HG02571 (cell line): ENCODE data around the gene SMYD5.

Source experiments
- ATAC-seq: cut with Tn5 transposase; IDR thresholded peaks from one replicate; pipeline ENCODE4 v1.9.1; 2021; ENCODE audit warnings: mild to moderate bottlenecking, moderate library complexity; ENCODE audit not compliant: unreplicated experiment

SMYD5 gene

DNA sequence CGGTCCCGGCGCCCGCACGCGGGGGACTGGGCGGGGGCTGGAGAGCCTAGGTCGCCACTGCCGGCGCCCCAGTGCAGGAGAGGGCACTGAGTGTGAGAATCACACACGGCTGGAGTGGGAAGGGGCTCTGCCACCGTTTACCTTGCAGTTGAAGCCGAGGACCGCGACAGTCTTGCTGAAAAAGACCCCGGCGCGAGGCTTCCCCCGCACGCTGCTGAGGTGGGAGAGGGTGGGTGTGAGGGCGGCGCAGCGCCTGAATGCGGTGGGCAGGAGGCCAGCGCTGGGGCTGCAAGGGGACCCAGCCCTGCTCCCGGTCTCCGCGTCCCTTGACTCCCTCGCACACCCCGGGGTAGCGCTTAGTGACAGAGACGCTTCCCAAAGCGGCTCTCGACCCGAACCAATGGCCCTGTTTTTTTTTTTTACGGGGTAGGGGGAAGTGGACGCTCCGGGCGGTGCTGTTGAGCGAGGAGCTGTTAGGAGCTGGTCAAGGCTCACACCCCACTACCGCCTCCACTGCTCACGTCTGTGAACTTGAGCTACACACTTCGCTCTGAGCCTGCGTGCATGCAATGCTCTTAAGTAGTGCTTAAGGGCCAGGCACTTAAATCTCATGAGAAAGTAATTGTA is 10.9 kb upstream of the SMYD5 start:
- no peak for ATAC-seq

DNA sequence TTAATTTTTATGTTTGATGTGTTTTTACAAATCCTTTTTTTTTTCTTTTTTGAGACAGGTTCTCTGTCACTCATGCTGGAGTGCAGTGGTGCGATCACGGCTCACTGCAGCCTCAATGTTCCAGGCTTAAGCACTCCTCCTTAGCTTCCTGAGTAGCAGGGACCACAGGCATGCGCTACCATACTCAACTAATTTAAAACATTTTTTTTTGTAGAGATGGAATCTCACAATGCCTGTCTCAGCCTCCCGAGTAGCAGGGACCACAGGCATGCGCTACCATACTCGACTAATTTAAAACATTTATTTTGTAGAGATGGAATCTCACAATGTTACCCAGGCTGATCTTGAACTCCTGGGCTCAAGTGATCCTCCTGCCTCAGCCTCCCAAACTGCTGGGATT is 8.4 kb upstream of the SMYD5 start:
- no peak for ATAC-seq

DNA sequence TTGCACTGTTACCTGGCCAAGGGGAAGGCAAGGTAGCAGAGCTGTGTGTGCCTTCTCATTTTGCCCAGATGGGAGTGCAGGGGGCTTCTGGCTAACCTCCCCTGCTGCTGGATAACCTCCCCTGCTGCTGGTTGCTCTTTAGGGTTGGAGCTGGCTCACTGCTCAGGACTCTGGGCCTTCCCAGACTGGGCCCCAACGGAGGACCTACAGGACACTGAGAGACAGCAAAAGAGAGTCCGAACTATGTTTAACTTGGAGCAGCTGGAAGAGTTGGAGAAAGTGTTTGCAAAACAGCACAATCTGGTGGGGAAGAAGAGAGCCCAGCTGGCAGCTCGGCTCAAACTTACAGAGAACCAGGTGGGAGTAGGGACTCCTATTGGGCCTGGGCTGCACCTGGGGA is 5.8 kb upstream of the SMYD5 start:
- ATAC-seq = no peak

DNA sequence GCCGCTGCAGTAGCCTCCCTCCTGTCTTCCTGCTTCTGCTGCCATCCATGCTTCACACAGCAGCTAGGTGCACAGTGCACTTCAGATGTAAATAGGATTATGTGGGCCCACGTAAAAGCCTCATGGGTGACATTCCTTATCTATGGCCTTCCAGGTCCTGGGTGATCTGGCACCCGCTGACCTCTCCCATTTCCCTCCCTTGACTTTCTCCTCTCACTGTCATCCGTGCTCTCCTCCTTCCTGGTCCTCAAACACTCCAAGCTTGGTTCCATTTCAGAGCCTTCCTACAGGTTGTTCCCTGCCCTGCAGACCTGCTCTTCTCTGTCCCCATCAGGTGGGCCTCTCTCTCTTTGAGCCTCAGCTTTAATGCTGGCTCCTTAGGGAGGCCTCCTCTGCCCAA is 4.0 kb upstream of the SMYD5 start:
- ATAC-seq = no peak

DNA sequence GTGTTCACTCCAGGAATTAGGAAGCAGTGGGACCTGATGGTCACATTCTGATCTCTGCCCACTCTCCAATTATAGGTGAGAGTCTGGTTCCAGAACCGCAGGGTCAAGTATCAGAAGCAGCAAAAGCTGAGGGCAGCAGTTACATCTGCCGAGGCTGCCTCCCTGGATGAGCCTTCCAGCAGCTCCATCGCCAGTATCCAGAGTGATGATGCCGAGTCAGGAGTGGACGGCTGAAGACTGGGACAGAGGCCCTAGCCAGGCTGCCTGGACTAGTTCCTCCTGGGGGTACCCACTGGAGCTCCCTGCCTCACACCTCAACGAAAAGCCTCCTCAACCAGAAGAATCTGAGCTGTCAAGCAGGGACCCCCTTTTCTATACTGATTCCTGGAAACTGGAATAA is 3.3 kb upstream of the SMYD5 start:
- ATAC-seq = no peak

DNA sequence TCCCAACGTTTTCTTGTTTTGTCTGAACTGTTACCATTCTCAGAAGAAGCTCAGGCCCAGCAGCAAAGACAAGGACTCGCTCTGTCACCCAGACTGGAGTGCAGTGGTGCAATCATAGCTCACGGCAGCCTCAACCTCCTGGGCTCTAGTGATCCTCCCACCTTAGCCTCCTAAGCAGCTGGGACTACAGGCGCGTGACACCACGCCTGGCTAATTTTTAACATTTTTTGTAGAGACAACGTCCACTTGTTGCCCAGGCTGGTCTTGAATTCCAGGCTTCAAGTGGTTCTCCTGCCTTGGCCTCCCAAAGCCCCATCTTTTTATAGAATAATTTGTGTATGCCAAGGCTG is 2.0 kb upstream of the SMYD5 start:
- ATAC-seq = no peak

DNA sequence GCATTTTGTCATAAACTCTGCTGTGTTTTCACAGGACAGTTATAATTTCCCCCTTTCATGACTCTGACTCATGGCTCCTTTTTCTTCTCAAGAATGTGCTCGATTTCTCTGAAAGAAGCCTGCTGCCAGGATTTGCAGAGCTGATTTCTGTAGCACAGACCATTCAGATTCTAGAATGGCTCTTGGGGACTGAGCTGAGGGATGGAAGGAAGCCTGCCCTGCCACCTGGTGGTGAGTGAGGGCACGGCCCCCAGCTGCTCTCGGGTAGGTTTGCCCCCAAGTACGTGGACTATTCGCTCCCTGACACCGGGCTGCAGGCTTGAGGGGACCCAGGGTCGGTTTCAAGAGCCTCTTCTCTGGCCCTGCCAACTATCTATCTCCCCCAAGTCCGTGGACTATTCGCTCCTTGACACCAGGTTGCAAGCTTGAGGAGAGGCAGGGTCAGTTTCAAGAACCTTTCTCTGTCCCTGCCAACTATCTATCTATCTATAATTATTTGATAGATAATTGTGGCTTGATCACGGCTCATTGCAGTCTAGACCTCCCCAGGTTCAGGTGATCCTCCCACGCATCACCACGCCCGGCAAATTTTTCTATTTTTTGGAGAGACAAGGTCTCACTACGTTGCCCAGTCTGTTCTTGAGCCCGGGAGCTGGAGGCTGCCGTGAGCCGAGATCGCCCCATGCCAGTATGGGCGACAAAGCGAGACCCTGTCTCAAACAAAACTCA is 1.4 kb upstream of the SMYD5 start:
- peak; percentile 57 for ATAC-seq

DNA sequence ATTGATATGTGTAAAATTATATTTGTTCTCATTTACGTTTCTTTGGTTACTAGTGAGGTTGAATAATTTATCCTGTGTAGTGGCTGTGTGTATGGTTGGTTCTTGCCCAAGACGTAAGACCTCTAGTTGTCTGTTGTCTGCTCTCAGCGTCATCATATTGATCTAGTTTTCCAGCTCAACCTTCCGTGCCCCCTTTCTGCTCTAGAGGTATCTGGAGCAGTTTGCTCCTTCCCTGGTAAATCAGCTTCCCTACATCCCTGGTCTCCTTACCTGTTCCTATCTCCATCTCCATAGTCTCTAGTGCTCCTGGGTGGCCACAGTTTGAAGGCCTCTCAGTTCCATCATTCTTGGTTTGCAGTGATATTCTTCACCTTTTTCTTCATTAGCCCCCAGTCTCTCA is 1.2 kb downstream of the SMYD5 start:
- no peak for ATAC-seq

DNA sequence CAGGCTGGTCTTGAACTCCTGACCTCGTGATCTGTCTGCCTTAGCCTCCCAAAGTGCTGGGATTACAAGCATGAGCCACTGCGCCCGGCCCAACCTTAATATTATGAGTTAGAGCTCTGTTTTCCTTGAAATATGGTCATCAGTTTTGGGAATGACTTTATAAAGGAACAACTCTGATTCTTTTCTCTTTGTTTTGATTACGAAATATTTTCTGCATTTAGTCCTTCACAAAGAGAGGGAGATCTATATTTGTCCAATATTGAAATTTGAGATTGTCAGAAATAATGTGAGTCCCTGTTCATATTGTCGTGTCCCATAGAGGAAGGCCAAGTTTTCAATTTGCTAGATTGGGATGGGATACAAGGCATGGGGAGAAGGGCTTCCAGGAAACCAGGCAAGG is 3.1 kb downstream of the SMYD5 start:
- no peak for ATAC-seq

DNA sequence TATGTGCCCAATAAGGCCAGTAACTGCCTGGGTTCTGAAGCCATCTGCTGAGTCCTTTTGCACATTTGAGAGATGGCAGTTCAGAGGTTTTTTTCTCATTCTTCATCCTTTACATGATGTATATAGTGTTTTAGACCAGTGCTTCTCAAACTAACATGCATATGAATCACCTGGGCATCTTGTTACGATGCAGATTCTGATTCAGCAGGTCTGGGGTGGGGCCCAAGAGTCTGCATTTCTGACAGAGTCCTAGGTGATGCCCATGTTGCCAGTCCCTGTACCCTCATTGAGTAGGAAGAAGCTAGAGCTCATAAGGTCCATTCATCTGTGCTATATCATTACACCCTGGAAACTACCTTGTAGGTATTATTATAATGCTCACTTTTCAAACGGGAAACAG is 3.8 kb downstream of the SMYD5 start:
- no peak for ATAC-seq

DNA sequence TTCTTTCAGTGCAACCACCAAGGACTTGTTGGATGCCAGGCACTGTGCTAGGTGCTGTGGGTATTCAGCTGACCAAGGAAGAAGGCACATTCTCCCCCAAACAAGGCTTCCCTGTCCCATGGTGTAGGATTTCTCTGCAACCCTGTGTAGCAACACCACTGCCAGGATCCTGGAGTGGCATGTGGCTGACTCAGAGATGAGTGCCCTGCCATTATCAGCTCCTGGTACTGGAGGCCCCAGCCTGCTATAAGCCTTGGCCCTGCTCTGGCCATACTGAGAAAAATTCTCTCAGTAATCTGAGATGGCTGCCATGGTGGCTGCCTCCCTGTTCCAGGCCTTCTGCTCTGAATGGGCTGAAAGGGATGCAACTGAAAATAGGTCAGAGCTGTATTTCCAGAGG is 4.3 kb downstream of the SMYD5 start:
- ATAC-seq = no peak

DNA sequence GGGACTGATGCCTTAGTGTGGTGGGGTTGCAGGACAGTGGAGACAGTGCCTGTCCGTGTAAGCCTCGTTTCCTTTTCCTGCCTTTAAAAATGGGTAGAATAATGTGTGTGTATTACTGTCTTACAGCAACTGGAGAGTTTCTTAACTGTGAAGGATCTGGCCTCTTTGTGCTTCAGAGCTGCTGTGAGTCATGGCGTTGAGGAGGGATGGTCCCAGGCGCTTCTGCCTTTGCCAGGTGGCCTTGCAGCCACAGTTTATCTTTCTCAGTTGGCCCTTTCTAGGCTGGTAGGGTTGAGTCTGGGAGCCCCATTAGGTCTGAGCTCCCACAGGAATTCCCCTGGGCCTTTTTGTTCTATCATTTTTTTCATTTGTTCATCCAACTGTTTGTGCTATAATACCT is 9.8 kb downstream of the SMYD5 start:
- no peak for ATAC-seq

DNA sequence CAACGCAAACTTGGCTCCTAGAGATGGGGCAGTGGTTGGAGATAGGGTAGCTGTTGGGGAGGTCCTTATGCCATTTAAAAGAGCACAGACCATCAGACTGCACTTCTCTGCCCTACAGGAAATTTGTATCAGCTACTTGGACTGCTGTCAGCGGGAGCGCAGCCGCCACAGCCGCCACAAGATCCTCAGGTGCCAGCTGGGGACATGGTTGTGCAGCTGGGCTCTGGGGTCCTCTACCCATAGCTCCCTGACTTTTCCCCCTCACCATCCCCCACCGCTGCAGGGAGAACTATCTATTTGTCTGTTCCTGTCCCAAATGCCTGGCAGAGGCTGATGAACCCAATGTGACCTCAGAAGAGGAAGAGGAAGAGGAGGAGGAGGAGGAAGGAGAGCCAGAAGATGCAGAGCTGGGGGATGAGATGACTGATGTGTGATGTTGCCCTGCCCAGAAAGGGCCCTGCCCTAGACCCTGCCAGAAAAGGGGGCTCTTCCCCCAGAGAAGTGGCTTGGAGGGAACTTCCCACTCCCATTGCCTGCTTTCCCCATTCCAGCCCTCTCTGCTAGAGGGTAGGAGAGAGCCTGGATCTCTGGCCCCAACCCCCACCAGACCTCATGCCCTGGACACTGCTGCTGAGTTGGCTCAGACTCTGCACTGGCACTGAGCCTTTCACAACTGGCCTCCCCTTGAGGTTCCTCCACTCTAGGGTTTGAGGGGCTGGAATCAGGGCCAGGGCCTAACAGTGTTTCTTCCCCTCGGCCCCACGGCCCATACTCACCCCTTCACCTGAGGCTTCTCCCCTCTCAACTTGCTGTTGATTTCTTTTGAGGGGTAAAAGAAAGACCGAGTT is 11.7 kb downstream of the SMYD5 start:
- ATAC-seq = no peak

DNA sequence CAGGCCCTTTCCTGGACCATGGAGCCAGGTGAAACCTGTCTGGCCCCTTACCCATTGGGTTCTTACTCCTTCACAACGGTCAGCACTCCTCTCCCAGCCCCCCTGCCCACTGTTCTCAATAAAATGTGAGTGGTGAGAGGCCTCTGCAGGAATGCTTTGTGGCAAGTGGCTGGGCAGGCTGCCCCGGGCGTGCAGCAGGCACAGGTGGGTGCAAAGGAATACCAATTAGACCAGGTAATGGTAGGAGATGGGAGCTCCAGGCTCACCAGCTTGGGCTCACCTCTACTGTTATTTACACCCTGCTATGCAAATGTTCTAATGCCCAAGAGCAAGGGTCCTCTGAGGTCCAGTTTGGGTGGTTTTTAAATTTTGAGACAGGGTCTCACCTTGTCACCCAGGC is 13.0 kb downstream of the SMYD5 start:
- no peak for ATAC-seq

DNA sequence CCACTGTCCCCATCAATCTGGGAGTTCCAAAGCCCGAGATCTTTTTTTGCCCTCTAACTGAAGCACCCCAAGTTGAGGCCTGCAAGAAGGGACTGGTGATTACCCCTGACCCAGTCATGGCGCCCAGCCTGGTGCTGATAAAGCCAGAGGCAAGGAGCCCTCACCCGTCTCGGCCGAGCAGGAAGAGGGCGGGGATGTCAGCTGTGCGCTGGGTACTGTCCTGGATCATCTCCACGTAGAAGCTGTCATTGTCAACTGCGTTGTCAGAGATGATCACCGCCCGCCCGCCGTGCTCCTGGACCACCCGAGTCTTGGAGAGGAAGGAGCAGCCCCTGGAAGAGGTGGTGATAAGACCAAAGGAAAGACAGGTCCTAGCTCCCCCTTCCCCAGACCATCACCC is 14.6 kb downstream of the SMYD5 start:
- ATAC-seq = no peak

DNA sequence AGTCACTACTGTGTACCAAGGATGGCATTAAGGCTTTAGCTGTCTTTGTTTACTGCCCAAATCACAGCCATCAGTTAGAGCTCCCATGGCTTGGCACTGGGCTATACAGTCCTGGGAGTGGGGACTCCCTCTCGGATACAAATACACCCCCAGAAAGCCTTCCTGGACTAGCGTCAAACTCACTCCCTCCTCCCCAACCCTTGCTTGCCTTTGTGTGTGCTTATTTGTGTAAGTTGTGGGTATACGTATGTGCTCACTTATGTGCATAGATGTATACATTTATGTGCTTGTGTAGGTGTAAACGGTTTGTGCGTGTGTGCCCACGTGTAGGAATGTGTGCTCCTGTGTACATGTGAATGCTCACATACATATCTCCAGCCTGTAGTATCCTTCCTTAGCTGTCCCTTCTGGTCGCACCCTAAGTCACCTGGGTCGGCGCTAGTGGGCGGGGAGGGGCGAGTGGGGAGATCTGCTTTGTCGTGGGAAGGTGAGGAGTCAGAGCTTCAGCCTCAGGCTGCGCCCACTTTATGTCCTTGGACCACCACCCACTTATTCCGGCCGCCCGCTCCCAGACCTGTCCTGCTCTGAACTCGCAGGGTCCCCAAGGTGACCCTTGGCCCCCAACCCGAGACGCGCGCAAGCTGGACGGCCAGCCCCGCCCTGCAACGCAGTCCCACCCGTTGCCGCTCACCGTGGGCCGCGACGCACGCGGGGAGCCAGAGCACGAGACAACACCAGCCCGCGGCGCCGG is 18.5 kb downstream of the SMYD5 start:
- peak; percentile 4 for ATAC-seq

DNA sequence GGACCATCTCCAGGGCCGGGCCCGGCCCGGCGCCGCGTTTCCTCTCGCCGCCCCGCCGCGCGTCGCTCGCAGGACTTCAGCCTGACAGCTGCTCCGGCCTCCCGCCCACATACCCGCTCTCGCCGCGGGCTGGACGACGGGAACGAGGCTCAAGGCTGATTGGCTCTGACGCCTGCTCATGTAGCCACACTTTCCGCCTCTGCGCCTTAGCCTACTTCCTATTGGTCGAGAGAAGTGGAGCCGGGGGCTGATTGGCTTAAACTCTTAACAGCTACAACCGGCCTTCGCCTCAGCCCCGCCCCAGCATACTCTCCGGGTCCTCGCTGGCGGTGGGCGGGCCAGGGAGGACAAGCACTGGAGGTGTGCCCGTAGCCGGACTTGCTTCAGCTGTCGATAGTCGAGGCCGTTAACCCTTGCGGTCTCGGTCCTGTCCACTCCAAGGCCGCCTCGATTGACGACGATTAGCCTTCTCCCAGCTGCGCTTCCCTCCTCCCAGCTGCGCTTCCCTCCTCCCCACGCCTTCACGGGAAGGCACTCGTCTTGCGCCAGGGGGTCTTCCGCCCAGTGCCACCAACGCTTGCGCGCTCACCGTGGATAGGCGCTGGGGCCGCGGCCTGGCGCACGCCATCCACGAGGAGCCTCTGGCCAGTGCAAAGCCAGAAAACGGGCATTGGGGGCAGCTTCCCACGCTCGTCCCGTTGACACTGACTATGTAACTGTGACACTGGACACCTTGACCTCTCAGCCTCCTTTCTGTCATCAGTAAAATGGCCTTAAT is 19.3 kb downstream of the SMYD5 start, which contains the start of gene PRADC1:
Gene PRADC1 (minus strand): TSS at position 86 of the 778 bp plus-strand sequence. CDS start 79 bp downstream, at position 7.
- peak; percentile 90 for ATAC-seq

DNA sequence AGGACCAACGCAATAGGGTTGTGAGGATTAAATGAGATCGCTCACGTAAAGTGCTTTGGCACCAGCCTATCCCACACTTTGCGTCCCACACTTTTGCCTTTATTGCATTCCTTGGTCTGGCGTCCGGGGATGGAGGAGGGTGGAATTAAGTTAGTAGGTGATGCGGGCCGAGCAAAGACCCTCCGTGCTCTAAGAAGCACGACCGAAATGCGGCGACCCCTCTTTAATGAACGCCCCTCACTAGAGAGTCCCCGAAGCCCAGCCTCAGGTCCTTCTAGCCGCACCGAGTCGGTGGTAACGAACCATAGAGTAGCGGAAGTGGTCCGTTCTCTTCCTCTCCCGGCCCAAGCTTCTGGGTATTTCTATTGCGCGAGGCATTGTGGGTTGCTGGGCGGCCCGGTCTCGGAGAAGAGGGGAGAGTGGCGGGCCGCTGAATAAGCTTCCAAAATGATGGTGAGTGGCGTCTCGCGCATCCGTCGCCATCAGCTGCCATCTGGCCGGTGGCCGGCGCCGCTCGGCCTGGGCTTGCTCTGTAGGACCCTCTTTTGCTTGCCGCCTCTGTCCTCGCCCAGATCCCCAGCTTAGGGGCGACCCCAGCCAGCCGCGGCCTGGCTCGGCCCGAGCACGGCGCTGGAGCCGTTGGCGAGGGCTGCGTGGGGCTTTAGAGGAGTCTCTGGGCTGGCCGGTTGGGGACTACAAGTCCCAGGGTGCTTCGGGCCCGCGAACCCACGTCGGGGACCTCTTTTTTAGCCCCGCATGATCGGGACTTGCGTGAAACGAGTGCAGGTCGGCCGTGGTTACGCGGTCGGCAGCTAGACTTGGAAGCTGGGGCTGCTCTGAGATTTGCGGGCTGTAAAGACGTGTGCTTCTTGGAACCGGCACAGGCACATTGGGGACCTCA is 20.1 kb downstream of the SMYD5 start, which contains the start of gene CCT7:
Gene CCT7 (plus strand): TSS at position 377 of the 901 bp plus-strand sequence. CDS start 71 bp downstream, at position 448.
- peak; percentile 62 for ATAC-seq

DNA sequence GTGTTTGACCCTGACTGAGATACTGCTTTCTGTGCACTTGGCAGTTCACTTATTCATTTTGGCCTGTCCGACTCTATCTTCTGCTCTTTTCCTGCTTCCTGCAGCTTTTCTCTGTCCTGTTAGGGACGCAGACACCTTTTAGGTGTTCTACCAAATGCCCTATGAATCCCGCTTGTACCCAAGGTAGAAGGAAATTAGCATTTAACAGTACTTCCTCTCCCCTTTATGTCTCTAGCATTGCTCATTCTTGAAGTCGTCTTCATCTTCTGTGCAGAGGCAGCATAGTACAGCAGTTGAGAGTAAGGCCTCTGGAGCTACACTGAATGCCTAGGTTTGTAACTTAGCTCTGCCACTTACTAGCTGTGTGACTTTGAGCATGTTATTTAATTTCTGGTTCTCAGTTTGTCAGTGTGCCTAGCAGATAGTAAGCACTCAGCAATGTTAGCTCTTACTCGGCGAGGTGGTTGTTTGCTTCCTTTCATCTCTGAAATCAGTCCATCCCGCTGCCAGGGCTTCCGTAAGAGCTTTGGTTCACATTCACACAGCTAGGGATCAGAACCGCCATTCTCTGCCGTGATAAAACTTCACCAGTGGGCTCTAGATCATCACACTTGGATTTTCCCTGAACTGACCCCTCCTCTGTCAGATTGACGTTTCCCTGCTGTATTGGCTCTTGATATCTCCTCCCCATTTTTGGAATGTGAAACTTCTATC is 21.4 kb downstream of the SMYD5 start:
- no peak for ATAC-seq
